DND-41 (cell line): ENCODE measurements around the gene ITGB5.

Experiments
- EZH2 ChIP-seq: IDR thresholded peaks from 3 replicates; pipeline ENCODE4 v1.6.1; 2012; ENCODE audit warnings: borderline replicate concordance, low read depth, mild to moderate bottlenecking, moderate library complexity, low read length, inconsistent platforms; ENCODE audit not compliant: severe bottlenecking
- TF ChIP-seq, protein P1 (sequence below): IDR thresholded peaks from 2 replicates; pipeline ENCODE4 v1.5.1; 2012; ENCODE audit warnings: borderline replicate concordance, low read length, moderate library complexity, mild to moderate bottlenecking; ENCODE audit not compliant: poor library complexity, severe bottlenecking; ENCODE audit errors: extremely low read depth

DNA sequence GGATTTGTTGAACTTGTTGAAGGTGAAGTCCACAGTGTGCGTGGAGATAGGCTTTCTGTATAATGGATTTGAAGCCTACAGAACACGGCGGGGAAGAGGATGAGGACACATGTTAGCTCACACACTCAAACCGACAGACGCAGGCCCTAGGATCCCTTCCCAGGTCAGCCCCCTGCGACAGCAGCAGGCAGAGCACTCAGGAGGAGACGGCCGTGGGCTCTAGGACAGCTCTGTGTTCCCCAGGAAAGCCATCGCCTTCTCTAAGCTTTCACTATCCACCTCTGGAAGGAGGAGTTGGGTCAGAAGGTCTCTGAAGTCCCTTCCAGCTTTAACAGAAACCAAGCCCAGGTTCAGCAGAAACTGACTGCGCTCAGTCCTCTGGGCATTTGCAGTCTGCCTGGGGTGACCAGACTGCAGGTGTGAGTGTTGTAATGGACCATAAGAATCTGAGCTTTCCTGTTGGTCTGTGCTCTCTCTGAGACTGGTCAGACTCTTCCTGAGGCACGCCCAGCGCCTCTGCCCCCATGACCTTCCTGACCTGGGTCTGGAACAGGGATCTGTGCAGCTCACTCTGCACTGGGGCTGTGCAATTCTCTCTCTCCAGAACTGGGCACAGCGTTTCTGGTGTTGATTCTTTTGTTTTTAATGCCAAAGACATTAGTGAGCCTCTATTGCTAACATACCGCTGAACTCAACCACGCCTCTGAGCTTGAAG lies 123.4 kb downstream of the ITGB5 start:
- TF ChIP-seq, protein P1, sequence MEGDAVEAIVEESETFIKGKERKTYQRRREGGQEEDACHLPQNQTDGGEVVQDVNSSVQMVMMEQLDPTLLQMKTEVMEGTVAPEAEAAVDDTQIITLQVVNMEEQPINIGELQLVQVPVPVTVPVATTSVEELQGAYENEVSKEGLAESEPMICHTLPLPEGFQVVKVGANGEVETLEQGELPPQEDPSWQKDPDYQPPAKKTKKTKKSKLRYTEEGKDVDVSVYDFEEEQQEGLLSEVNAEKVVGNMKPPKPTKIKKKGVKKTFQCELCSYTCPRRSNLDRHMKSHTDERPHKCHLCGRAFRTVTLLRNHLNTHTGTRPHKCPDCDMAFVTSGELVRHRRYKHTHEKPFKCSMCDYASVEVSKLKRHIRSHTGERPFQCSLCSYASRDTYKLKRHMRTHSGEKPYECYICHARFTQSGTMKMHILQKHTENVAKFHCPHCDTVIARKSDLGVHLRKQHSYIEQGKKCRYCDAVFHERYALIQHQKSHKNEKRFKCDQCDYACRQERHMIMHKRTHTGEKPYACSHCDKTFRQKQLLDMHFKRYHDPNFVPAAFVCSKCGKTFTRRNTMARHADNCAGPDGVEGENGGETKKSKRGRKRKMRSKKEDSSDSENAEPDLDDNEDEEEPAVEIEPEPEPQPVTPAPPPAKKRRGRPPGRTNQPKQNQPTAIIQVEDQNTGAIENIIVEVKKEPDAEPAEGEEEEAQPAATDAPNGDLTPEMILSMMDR, result no peak
- no peak for TF ChIP-seq EZH2
